Right atrium auricular region (tissue), 2 donors: Measurements from ENCODE around the gene GPRC5C. TPM values are rescaled to one million over a fixed set of nuclear protein-coding genes. Genes with fewer than 3 reads are reported as not detected.

Experiments
- DNase-seq: peaks from one replicate; pipeline ENCODE4 v3.0.0-alpha.2; 2019; ENCODE audit warnings: low spot score
- H3K27ac ChIP-seq, 2 donors: fragments of 200-600 bp; sonication (generic); 1 replicate in 1 of 2; 2 replicates in 1 of 2; pipeline ENCODE4 v1.5.1; 2016 to 2019
- H3K27me3 ChIP-seq, 2 donors: fragments of 200-600 bp; sonication (generic); one replicate each; pipeline versions ENCODE4 v1.5.1 to v1.6.0; 2017 to 2019
- H3K36me3 ChIP-seq: fragments of 200-600 bp; sonication (generic); one replicate; pipeline ENCODE4 v1.5.1; 2016
- H3K4me1 ChIP-seq, 2 donors: fragments of 200-600 bp; sonication (generic); one replicate each; pipeline versions ENCODE4 v1.5.1 to v1.6.0; 2017 to 2019
- H3K4me3 ChIP-seq, 2 donors: fragments of 200-600 bp; sonication (generic); 1 replicate in 1 of 2; 2 replicates in 1 of 2; pipeline ENCODE4 v1.5.1; 2017 to 2019; ENCODE audit warnings: mild to moderate bottlenecking in 1 of 2, moderate library complexity in 1 of 2
- H3K9me3 ChIP-seq, 2 donors: fragments of 200-600 bp; sonication (generic); one replicate each; pipeline ENCODE4 v1.5.1; 2019
- CTCF ChIP-seq, 2 donors: fragments of 200-600 bp; sonication (generic); IDR thresholded peaks; one replicate each; pipeline ENCODE4 v1.5.1; 2019; ENCODE audit warnings: antibody characterized with exemption in 2 of 2
- total RNA-seq, 2 donors: library from RNA; depleted of rRNA; stranded (reverse); fragments of >200 nt; gene quantifications; one replicate each; pipeline ENCODE4 v1.1.0, GENCODE V29; 2016

The GPRC5C gene
- total RNA-seq, 2 donors from 2014 or later = 39.0 to 48.0 TPM

GRCh38 chr17:74389084-74389753 lies 42.7 kb upstream of the GPRC5C start:
- TF ChIP-seq CTCF (IDR thresholded peaks at IDR 0.05) = no peak
- H3K27ac ChIP-seq = no peak overlapping the region
- no peak overlapping the region for H3K4me3 ChIP-seq
- DNase-seq = no peak
- H3K9me3 ChIP-seq = no peaks in the 10 kb centered on the region
- H3K36me3 ChIP-seq = no peaks in the 10 kb centered on the region
- no peaks in the 10 kb centered on the region for H3K27me3 ChIP-seq
- H3K4me1 ChIP-seq = peaks cover 0 to 12% of the 10 kb centered on the region in 2 donors

- no peak overlapping the region for H3K27ac ChIP-seq
- TF ChIP-seq CTCF (IDR thresholded peaks at IDR 0.05) = no peak
- DNase-seq = no peak
- H3K36me3 ChIP-seq = no peaks in the 10 kb centered on the region
- no peaks in the 10 kb centered on the region for H3K27me3 ChIP-seq
- peaks cover 0 to 12% of the 10 kb centered on the region in 2 donors for H3K4me1 ChIP-seq
- H3K4me3 ChIP-seq = no peak overlapping the region
- no peaks in the 10 kb centered on the region for H3K9me3 ChIP-seq
Measured at GRCh38 chr17:74389937-74390679, 41.8 kb upstream of the GPRC5C start.

GRCh38 chr17:74390680-74391653 lies 40.9 kb upstream of the GPRC5C start:
- Histone ChIP-seq H3K27me3 (no peaks in the 10 kb centered on the region), H3K9me3 (no peaks in the 10 kb centered on the region), H3K36me3 (no peaks in the 10 kb centered on the region), H3K4me1 (peaks cover 0 to 12% of the 10 kb centered on the region in 2 donors), H3K4me3 (no peak overlapping the region), H3K27ac (no peak overlapping the region)
- no peak for TF ChIP-seq CTCF (IDR thresholded peaks at IDR 0.05)
- no peak for DNase-seq

GRCh38 chr17:74391771-74392170 lies 40.1 kb upstream of the GPRC5C start:
- DNase-seq = no peak
- Histone ChIP-seq H3K27me3 (no peaks in the 10 kb centered on the region), H3K4me3 (no peak overlapping the region), H3K4me1 (peaks cover 0 to 3% of the 10 kb centered on the region in 2 donors), H3K9me3 (no peaks in the 10 kb centered on the region), H3K27ac (no peak overlapping the region), H3K36me3 (no peaks in the 10 kb centered on the region)
- no peak for TF ChIP-seq CTCF (IDR thresholded peaks at IDR 0.05)

GRCh38 chr17:74392848-74393247 lies 39.0 kb upstream of the GPRC5C start:
- H3K4me1 ChIP-seq = no peaks in the 10 kb centered on the region
- TF ChIP-seq CTCF (IDR thresholded peaks at IDR 0.05) = no peak
- no peak for DNase-seq
- H3K27ac ChIP-seq = no peak overlapping the region
- no peak overlapping the region for H3K4me3 ChIP-seq
- H3K36me3 ChIP-seq = no peaks in the 10 kb centered on the region
- no peaks in the 10 kb centered on the region for H3K9me3 ChIP-seq
- no peaks in the 10 kb centered on the region for H3K27me3 ChIP-seq
